Heart left ventricle (tissue), 16 donors: ENCODE results near the gene TERT. TPM values are rescaled to one million over a fixed set of nuclear protein-coding genes. Genes with fewer than 3 reads are reported as not detected.

ENCODE experiments used
- ATAC-seq, 4 donors: fragments of 200-7000 bp; cut with Tn5 transposase; one replicate each; pipeline ENCODE4 v1.9.1; 2020 to 2022; ENCODE audit warnings: moderate library complexity in 4 of 4, mild to moderate bottlenecking in 3 of 4, moderate number of reproducible peaks in 1 of 4
- DNase-seq, 5 donors: peaks; one replicate each; pipeline ENCODE4 v3.0.0-alpha.2; 2020
- H3K27ac ChIP-seq, 12 donors: fragments of 200-600 bp; sonication (generic) in 4 of 12; one replicate each; pipeline versions ENCODE4 v1.5.0 to v1.8.0; 2016 to 2022; ENCODE audit warnings: mild to moderate bottlenecking in 2 of 12
- H3K27me3 ChIP-seq, 9 donors: fragments of 200-600 bp; sonication (generic) in 2 of 9; one replicate each; pipeline versions ENCODE4 v1.5.1 to v1.8.0; 2016 to 2022; ENCODE audit warnings: mild to moderate bottlenecking in 3 of 9
- H3K36me3 ChIP-seq, 9 donors: fragments of 200-600 bp; sonication (generic) in 2 of 9; one replicate each; pipeline versions ENCODE4 v1.5.0 to v1.8.0; 2018 to 2022; ENCODE audit warnings: mild to moderate bottlenecking in 2 of 9
- H3K4me1 ChIP-seq, 12 donors: fragments of 200-600 bp; sonication (generic) in 4 of 12; one replicate each; pipeline versions ENCODE4 v1.5.0 to v1.8.0; 2016 to 2022; ENCODE audit warnings: mild to moderate bottlenecking in 3 of 12
- H3K4me3 ChIP-seq, 12 donors: fragments of 200-600 bp; sonication (generic) in 4 of 12; one replicate each; pipeline versions ENCODE4 v1.5.0 to v1.8.0; 2017 to 2022; ENCODE audit warnings: mild to moderate bottlenecking in 9 of 12, moderate library complexity in 4 of 12
- H3K9me3 ChIP-seq, 12 donors: fragments of 200-600 bp; sonication (generic) in 4 of 12; one replicate each; pipeline versions ENCODE4 v1.5.0 to v1.8.0; 2016 to 2022; ENCODE audit warnings: mild to moderate bottlenecking in 1 of 12
- POLR2A ChIP-seq, 2 donors: fragments of 450-650 bp; IDR thresholded peaks; one replicate each; pipeline ENCODE4 v1.6.1; 2017; ENCODE audit warnings: antibody characterized with exemption in 2 of 2, mild to moderate bottlenecking in 2 of 2, moderate library complexity in 2 of 2
- WGBS, 4 donors: extraction: QIAGEN DNeasy Blood & Tissue Kit in 2 of 4; methylation state at CpG; one replicate each; pipeline versions ENCODE4 v1.1.5 to v1.1.7; 2013 to 2018; 5-methylcytosine and 5-hydroxymethylcytosine counted together
- intact Hi-C, 10 donors: fragments of 100-400 bp; cut with DNase I; formaldehyde crosslinking; loops; one replicate each; pipeline versions ENCODE4 v1.11.1 to v1.14.2; 2022
- polyA plus RNA-seq, 2 donors: library from polyadenylated mRNA; stranded (reverse); fragments of 200-250 nt; gene quantifications; one replicate each; pipeline ENCODE4 v1.2.3, GENCODE V29; 2013
- total RNA-seq, 9 donors: library from RNA; depleted of rRNA in 2 of 9; stranded (reverse); fragments of >200 nt in 2 of 9; fragmentation: NEBNext Ultra II Directional in 3 of 9; extraction: Animal tissue kit (Norgen Biotek cat#: 25700) in 3 of 9; gene quantifications; one replicate each; pipeline versions ENCODE4 v1.1.0 to v1.2.4, GENCODE V29; 2016 to 2023
- TF ChIP-seq, protein P1 (sequence below), 12 donors: fragments of 200-600 bp; sonication (generic) in 4 of 12; IDR thresholded peaks; one replicate each; pipeline versions ENCODE4 v1.5.0 to v1.8.0; 2018 to 2022; ENCODE audit warnings: antibody characterized with exemption in 12 of 12, mild to moderate bottlenecking in 5 of 12
- donor health status: ischemic (EF 13 %, LVEDD 7.1; RV severe dilation, severe dysfunction).
- donor health status: healthy with polysubstance abuse.
- donor health status: DM: no; HTN: yes; CAD: no.
- donor health status: DM: no; HTN: no; CAD: no.
- donor health status: ischemic (EF 25% LVEDD 6.9; RV normal size, moderate dysfunction).
- donor health status: ischemic (EF 25% LVEDD 5.7; RV mildly dilated, moderate dysfunction).
- donor health status: healthy.
- donor health status: DM: yes; HTN: yes; CAD: no.
- donor health status: ischemic (EF 35%, LVEDD 5.7; RV mildly dilated, moderate dysfunction).
- donor health status: nonischemic (EF 11% LVEDD 7.7; RV severe dilation, severe dysfunction).
- donor health status: DM: yes; HTN: yes; CAD: no.
- donor health status: PGD.
- donor health status: ischemic (EF 29% LVEDD 5.4; RV normal size, mild dysfunction).
- donor health status: nonischemic (EF 23%, LVEDD 6.1; RV moderate dilation, normal function).

TERT gene
- total and polyA plus RNA-seq, 11 donors, result not detected

GRCh38 chr5:1282131-1282992, 12.5 kb downstream of the TERT start:
- no peak overlapping the region for H3K4me3 ChIP-seq
- H3K4me1 ChIP-seq, result no peaks in the 10 kb centered on the region
- 78 to 81% (median 80%) methylated on average over 33 to 37 of the region's 37 CpGs for WGBS, 4 donors
- no peaks in the 10 kb centered on the region for H3K27me3 ChIP-seq
- no peak overlapping the region for H3K27ac ChIP-seq
- H3K9me3 ChIP-seq, result peaks cover 0 to 9% (median 0%) of the 10 kb centered on the region in 12 donors
- no peaks in the 10 kb centered on the region for H3K36me3 ChIP-seq
- DNase-seq (peak in 3 of 5 donors; percentile 62 to 75 (median 70)), ATAC-seq (peak; percentile 67 to 86 (median 77))
- TF ChIP-seq, protein P1, sequence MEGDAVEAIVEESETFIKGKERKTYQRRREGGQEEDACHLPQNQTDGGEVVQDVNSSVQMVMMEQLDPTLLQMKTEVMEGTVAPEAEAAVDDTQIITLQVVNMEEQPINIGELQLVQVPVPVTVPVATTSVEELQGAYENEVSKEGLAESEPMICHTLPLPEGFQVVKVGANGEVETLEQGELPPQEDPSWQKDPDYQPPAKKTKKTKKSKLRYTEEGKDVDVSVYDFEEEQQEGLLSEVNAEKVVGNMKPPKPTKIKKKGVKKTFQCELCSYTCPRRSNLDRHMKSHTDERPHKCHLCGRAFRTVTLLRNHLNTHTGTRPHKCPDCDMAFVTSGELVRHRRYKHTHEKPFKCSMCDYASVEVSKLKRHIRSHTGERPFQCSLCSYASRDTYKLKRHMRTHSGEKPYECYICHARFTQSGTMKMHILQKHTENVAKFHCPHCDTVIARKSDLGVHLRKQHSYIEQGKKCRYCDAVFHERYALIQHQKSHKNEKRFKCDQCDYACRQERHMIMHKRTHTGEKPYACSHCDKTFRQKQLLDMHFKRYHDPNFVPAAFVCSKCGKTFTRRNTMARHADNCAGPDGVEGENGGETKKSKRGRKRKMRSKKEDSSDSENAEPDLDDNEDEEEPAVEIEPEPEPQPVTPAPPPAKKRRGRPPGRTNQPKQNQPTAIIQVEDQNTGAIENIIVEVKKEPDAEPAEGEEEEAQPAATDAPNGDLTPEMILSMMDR (IDR thresholded peaks at IDR 0.05), result no peak
- TF ChIP-seq POLR2A (IDR thresholded peaks at IDR 0.05), result no peak
- intact Hi-C loops, result no loop called here

GRCh38 chr5:1281038-1281882, 13.6 kb downstream of the TERT start:
- TF ChIP-seq POLR2A (IDR thresholded peaks at IDR 0.05), result no peak
- TF ChIP-seq, protein P1 (IDR thresholded peaks at IDR 0.05), result no peak
- Histone ChIP-seq H3K27me3 (no peaks in the 10 kb centered on the region), H3K4me3 (no peak overlapping the region), H3K9me3 (peaks cover 0 to 9% (median 0%) of the 10 kb centered on the region in 12 donors), H3K4me1 (no peaks in the 10 kb centered on the region), H3K36me3 (no peaks in the 10 kb centered on the region), H3K27ac (no peak overlapping the region)
- DNase-seq, result peak in 2 of 5 donors; percentile 13 to 40
- 72 to 82% (median 77%) methylated on average over 12 to 16 of the region's 16 CpGs for WGBS, 4 donors
- intact Hi-C loops, result no loop called here
- no peak for ATAC-seq

GRCh38 chr5:1280177-1281037, 14.5 kb downstream of the TERT start:
- DNase-seq, result peak in 2 of 5 donors; percentile 7 to 47
- ATAC-seq, result no peak
- Histone ChIP-seq H3K4me3 (no peak overlapping the region), H3K9me3 (peaks cover 0 to 9% (median 0%) of the 10 kb centered on the region in 12 donors), H3K27ac (no peak overlapping the region), H3K36me3 (no peaks in the 10 kb centered on the region), H3K4me1 (no peaks in the 10 kb centered on the region), H3K27me3 (no peaks in the 10 kb centered on the region)
- intact Hi-C loops, result no loop called here
- WGBS, 4 donors, result 85 to 88% (median 88%) methylated on average over 21 to 32 of the region's 32 CpGs
- TF ChIP-seq, protein P1 (IDR thresholded peaks at IDR 0.05), result no peak
- TF ChIP-seq POLR2A (IDR thresholded peaks at IDR 0.05), result no peak
